Suprapubic skin (tissue), 4 donors: ENCODE results near the gene ANKS1A. TPM values are rescaled to one million over a fixed set of nuclear protein-coding genes. Genes with fewer than 3 reads are reported as not detected.

Source experiments
- DNase-seq, 2 donors: peaks; one replicate each; pipeline ENCODE4 v3.0.0-alpha.2; 2019; ENCODE audit warnings: low spot score in 2 of 2
- H3K27ac ChIP-seq: fragments of 200-600 bp; sonication (generic); one replicate; pipeline ENCODE4 v1.5.1; 2019
- H3K27me3 ChIP-seq: fragments of 200-600 bp; sonication (generic); one replicate; pipeline ENCODE4 v1.5.1; 2019
- H3K36me3 ChIP-seq: fragments of 200-600 bp; sonication (generic); one replicate; pipeline ENCODE4 v1.5.1; 2019
- H3K4me1 ChIP-seq: fragments of 200-600 bp; sonication (generic); one replicate; pipeline ENCODE4 v1.5.1; 2019
- H3K4me3 ChIP-seq: fragments of 200-600 bp; sonication (generic); one replicate; pipeline ENCODE4 v1.5.1; 2019; ENCODE audit warnings: mild to moderate bottlenecking
- H3K9me3 ChIP-seq: fragments of 200-600 bp; sonication (generic); one replicate; pipeline ENCODE4 v1.5.1; 2019
- EP300 ChIP-seq: sonication (generic); formaldehyde crosslinking; IDR thresholded peaks from one replicate; pipeline ENCODE4 v1.6.1; 2017; ENCODE audit warnings: antibody characterized with exemption
- POLR2A ChIP-seq, 2 donors: fragments of 450-650 bp; IDR thresholded peaks; one replicate each; pipeline ENCODE4 v1.6.1; 2017; ENCODE audit warnings: antibody characterized with exemption in 2 of 2, mild to moderate bottlenecking in 2 of 2, moderate library complexity in 2 of 2
- POLR2AphosphoS5 ChIP-seq, 3 donors: sonication (generic); formaldehyde crosslinking; IDR thresholded peaks; one replicate each; pipeline ENCODE4 v1.6.1; 2017; ENCODE audit warnings: antibody characterized with exemption in 3 of 3
- WGBS: methylation state at CpG from one replicate; pipeline ENCODE4 v1.1.5; 2018; 5-methylcytosine and 5-hydroxymethylcytosine counted together
- total RNA-seq, 4 donors: library from RNA; depleted of rRNA; stranded (reverse); fragments of >200 nt; gene quantifications; one replicate each; pipeline ENCODE4 v1.1.0, GENCODE V29; 2016
- TF ChIP-seq, protein P1 (sequence below), 2 donors: fragments of 200-600 bp in 1 of 2; fragments of 450-650 bp in 1 of 2; sonication (generic) in 1 of 2; IDR thresholded peaks; one replicate each; pipeline ENCODE4 v1.5.1; 2016 to 2019; ENCODE audit warnings: antibody characterized with exemption in 2 of 2, mild to moderate bottlenecking in 1 of 2, moderate library complexity in 1 of 2

ANKS1A gene
- total RNA-seq, 4 donors from 2014 or later: 24.7 to 34.6 (median 30.5) TPM

- Histone ChIP-seq H3K4me1 (peaks cover 6% of the 10 kb centered on the region), H3K36me3 (no peaks in the 10 kb centered on the region), H3K27me3 (no peaks in the 10 kb centered on the region), H3K4me3 (no peak overlapping the region), H3K27ac (no peak overlapping the region), H3K9me3 (no peaks in the 10 kb centered on the region)
- 69% methylated on average over 2 of the region's 2 CpGs for WGBS
- TF ChIP-seq, protein P1, sequence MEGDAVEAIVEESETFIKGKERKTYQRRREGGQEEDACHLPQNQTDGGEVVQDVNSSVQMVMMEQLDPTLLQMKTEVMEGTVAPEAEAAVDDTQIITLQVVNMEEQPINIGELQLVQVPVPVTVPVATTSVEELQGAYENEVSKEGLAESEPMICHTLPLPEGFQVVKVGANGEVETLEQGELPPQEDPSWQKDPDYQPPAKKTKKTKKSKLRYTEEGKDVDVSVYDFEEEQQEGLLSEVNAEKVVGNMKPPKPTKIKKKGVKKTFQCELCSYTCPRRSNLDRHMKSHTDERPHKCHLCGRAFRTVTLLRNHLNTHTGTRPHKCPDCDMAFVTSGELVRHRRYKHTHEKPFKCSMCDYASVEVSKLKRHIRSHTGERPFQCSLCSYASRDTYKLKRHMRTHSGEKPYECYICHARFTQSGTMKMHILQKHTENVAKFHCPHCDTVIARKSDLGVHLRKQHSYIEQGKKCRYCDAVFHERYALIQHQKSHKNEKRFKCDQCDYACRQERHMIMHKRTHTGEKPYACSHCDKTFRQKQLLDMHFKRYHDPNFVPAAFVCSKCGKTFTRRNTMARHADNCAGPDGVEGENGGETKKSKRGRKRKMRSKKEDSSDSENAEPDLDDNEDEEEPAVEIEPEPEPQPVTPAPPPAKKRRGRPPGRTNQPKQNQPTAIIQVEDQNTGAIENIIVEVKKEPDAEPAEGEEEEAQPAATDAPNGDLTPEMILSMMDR (IDR thresholded peaks at IDR 0.05): no peak
- TF ChIP-seq EP300 (no peak), POLR2AphosphoS5 (IDR thresholded peaks at IDR 0.05) (no peak), POLR2A (IDR thresholded peaks at IDR 0.05) (no peak)
- no peak for DNase-seq
Observed at GRCh38 chr6:34957231-34957783, 68.3 kb downstream of the ANKS1A start.

DNA sequence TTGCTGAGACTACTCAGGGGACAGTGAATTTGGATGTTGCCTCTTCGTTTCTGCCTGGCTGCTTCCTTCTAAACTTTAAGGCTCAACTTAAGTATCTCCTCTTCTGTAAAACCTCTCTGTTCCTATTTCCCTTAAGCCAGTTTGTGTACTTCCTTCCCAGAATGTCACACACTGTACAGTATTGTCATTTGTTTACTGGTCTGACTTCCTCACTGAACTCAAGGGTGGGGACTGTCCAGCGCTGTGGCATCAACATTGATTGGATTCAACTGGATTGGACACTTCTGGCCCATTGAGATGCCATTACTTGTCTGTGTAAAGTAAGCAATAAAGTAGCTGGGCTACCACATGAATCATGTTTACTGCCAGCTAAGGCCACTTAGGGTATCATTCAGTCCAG is 69.7 kb downstream of the ANKS1A start:
- 86% methylated on average over 2 of the region's 2 CpGs for WGBS

DNA sequence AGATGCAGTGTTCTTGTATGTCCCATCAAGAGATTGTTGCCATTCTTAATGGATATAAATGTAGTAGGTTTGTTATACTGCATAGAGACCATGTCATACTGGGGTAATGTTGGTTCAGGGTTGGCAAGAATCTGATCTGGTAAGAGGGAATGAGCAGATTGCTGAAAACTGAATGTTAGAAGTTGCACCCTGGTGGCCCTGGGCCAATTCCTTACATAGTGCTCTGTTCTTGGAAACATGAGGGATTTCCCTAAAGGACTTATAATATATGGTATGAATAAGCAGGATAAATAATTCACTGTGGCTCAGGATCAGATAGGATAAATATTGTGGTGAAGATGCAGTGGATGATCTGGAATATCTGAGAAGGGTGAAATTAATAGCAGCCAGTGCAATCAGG is 70.2 kb downstream of the ANKS1A start:
- no peaks in the 10 kb centered on the region for H3K36me3 ChIP-seq
- no peaks in the 10 kb centered on the region for H3K9me3 ChIP-seq
- no peak for DNase-seq
- H3K27me3 ChIP-seq: no peaks in the 10 kb centered on the region
- peaks cover 8% of the 10 kb centered on the region for H3K4me1 ChIP-seq
- H3K27ac ChIP-seq: no peak overlapping the region
- TF ChIP-seq, protein P1 (IDR thresholded peaks at IDR 0.05): no peak
- TF ChIP-seq POLR2AphosphoS5 (IDR thresholded peaks at IDR 0.05) (no peak), POLR2A (IDR thresholded peaks at IDR 0.05) (no peak), EP300 (no peak)
- no peak overlapping the region for H3K4me3 ChIP-seq

More for the DNA sequence above, 69.7 kb downstream of the ANKS1A start:
- DNase-seq: no peak
- TF ChIP-seq POLR2AphosphoS5 (IDR thresholded peaks at IDR 0.05): no peak
- no peak for TF ChIP-seq EP300
- Histone ChIP-seq H3K9me3 (no peaks in the 10 kb centered on the region), H3K27me3 (no peaks in the 10 kb centered on the region), H3K4me3 (no peak overlapping the region), H3K36me3 (no peaks in the 10 kb centered on the region), H3K27ac (no peak overlapping the region), H3K4me1 (peaks cover 6% of the 10 kb centered on the region)

GRCh38 chr6:34961082-34961481 is 72.0 kb downstream of the ANKS1A start:
- Histone ChIP-seq H3K27me3 (no peaks in the 10 kb centered on the region), H3K4me1 (peaks cover 14% of the 10 kb centered on the region), H3K27ac (no peak overlapping the region), H3K36me3 (no peaks in the 10 kb centered on the region), H3K4me3 (no peak overlapping the region), H3K9me3 (no peaks in the 10 kb centered on the region)
- WGBS: 60% methylated on average over 2 of the region's 2 CpGs
- DNase-seq: no peak
- TF ChIP-seq POLR2A (IDR thresholded peaks at IDR 0.05): no peak
- no peak for TF ChIP-seq EP300

- Histone ChIP-seq H3K4me1 (peaks cover 14% of the 10 kb centered on the region), H3K27ac (no peak overlapping the region), H3K4me3 (no peak overlapping the region), H3K9me3 (no peaks in the 10 kb centered on the region), H3K36me3 (no peaks in the 10 kb centered on the region), H3K27me3 (no peaks in the 10 kb centered on the region)
- no peak for DNase-seq
- WGBS: 79% methylated on average over 7 of the region's 7 CpGs
- TF ChIP-seq, protein P1 (IDR thresholded peaks at IDR 0.05): no peak
- TF ChIP-seq POLR2A (IDR thresholded peaks at IDR 0.05) (no peak), POLR2AphosphoS5 (IDR thresholded peaks at IDR 0.05) (no peak), EP300 (no peak)
Observed at GRCh38 chr6:34961574-34961973, 72.5 kb downstream of the ANKS1A start.

DNA sequence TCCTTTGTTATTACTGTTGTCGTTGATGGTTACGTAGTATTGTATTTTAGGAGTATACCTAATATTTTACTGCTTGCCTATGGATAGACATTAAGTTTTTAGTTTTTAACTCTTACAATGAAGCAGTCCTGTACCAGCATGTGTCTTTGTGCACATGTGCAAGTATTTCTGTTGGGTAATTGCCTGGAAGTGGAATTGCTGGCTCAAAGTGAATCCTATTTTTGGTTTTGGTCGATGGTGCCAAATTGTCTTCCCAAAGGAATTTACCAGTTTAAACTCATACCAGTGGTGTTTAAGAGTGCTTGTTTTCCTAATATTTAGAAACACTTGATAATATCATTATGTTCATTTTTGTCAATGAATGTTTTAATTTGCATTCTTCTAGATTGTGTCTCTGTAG is 75.5 kb downstream of the ANKS1A start:
- 23% methylated on average over 3 of the region's 3 CpGs for WGBS
- Histone ChIP-seq H3K27me3 (no peaks in the 10 kb centered on the region), H3K9me3 (no peaks in the 10 kb centered on the region), H3K4me3 (no peak overlapping the region), H3K36me3 (peaks cover under 1% of the 10 kb centered on the region), H3K27ac (no peak overlapping the region), H3K4me1 (peaks cover 14% of the 10 kb centered on the region)
- no peak for TF ChIP-seq POLR2A (IDR thresholded peaks at IDR 0.05)
- no peak for TF ChIP-seq EP300
- TF ChIP-seq, protein P1 (IDR thresholded peaks at IDR 0.05): no peak
- TF ChIP-seq POLR2AphosphoS5 (IDR thresholded peaks at IDR 0.05): no peak
- no peak for DNase-seq
